PC-3 (cell line): ENCODE data around the gene GMDS.

Experiments used
- CTCF ChIP-seq: fragments of 300-600 bp; sonication (generic); conservative IDR thresholded peaks from 2 replicates; pipeline ENCODE4 v1.5.1; 2017; ENCODE audit warnings: antibody characterized with exemption, low read depth, mild to moderate bottlenecking, low read length
- EZH2 ChIP-seq: fragments of 300-600 bp; sonication (generic); IDR thresholded peaks from one replicate; pipeline ENCODE4 v1.6.1; 2017; ENCODE audit warnings: antibody characterized with exemption, mild to moderate bottlenecking, low read length; ENCODE audit not compliant: unreplicated experiment
- EZH2phosphoT487 ChIP-seq: fragments of 300-600 bp; sonication (generic); IDR thresholded peaks from 2 replicates; pipeline ENCODE4 v1.6.1; 2018; ENCODE audit warnings: mild to moderate bottlenecking, antibody characterized with exemption, low read length, borderline replicate concordance

GRCh38 chr6:1593958-1594314 lies 651.5 kb downstream of the GMDS start:
- TF ChIP-seq CTCF (no peak), EZH2 (no peak), EZH2phosphoT487 (no peak)
